Limb (tissue), 2 donors: ENCODE data around the gene CYP3A7.
A peak's percentile ranks its signal among the peaks of the same experiment; 100 is the strongest.
"Not testable (repeated sequence)": the region's sequence is repeated elsewhere in the genome, so short reads cannot be mapped to it uniquely, and the experiment has no call there.

Experiments
- DNase-seq, 2 donors: peaks; one replicate each; pipeline ENCODE4 v3.0.0-alpha.2; 2016; ENCODE audit errors: extremely low spot score in 2 of 2

Gene CYP3A7

GRCh38 chr7:99709260-99709659 lies 25.7 kb downstream of the CYP3A7 start:
- no peak for DNase-seq

GRCh38 chr7:99707096-99707495 lies 27.9 kb downstream of the CYP3A7 start:
- no peak for DNase-seq

GRCh38 chr7:99699946-99700345 lies 35.0 kb downstream of the CYP3A7 start:
- DNase-seq, result no peak

GRCh38 chr7:99698867-99699730 lies 35.9 kb downstream of the CYP3A7 start:
- not testable (repeated sequence) for DNase-seq

- DNase-seq, result no peak
These were observed 40.1 kb downstream of the CYP3A7 start for GRCh38 chr7:99694912-99695304.

- DNase-seq, result no peak
These were observed 40.6 kb downstream of the CYP3A7 start for GRCh38 chr7:99694201-99694911.

GRCh38 chr7:99693427-99694200 lies 41.4 kb downstream of the CYP3A7 start:
- DNase-seq, result no peak

- DNase-seq, result no peak
These were observed 41.9 kb downstream of the CYP3A7 start for GRCh38 chr7:99693100-99693426.

- not testable (repeated sequence) for DNase-seq
These were observed 42.4 kb downstream of the CYP3A7 start for GRCh38 chr7:99692563-99692962.

GRCh38 chr7:99691658-99692057 lies 43.3 kb downstream of the CYP3A7 start:
- not testable (repeated sequence) for DNase-seq

GRCh38 chr7:99690918-99691317 lies 44.1 kb downstream of the CYP3A7 start:
- not testable (repeated sequence) for DNase-seq

GRCh38 chr7:99685871-99686608 lies 49.0 kb downstream of the CYP3A7 start:
- DNase-seq, result not testable (repeated sequence)

- no peak for DNase-seq
These were observed 49.8 kb downstream of the CYP3A7 start for GRCh38 chr7:99685129-99685758.

GRCh38 chr7:99679400-99680191 lies 55.4 kb downstream of the CYP3A7 start, which contains the start of gene CYP3A5:
CYP3A5 (minus strand) TSS chr7:99679996; CDS start chr7:99679896, 100 bp downstream.
- DNase-seq, result peak in 1 of 2 donors; percentile 15

- no peak for DNase-seq
These were observed 56.0 kb downstream of the CYP3A7 start for GRCh38 chr7:99679032-99679399.

GRCh38 chr7:99677648-99678045 lies 57.3 kb downstream of the CYP3A7 start:
- DNase-seq, result no peak

GRCh38 chr7:99677013-99677647 lies 57.9 kb downstream of the CYP3A7 start:
- DNase-seq, result no peak

GRCh38 chr7:99674995-99675742 lies 59.8 kb downstream of the CYP3A7 start:
- DNase-seq, result no peak

- DNase-seq, result no peak
These were observed 62.4 kb downstream of the CYP3A7 start for GRCh38 chr7:99672573-99672972.
